HCEC 1CT (cell line): ENCODE results near the gene UROS.

ENCODE experiments used
- DNase-seq: peaks from one replicate; pipeline ENCODE4 v3.0.0-alpha.2; 2017

Gene UROS

DNA sequence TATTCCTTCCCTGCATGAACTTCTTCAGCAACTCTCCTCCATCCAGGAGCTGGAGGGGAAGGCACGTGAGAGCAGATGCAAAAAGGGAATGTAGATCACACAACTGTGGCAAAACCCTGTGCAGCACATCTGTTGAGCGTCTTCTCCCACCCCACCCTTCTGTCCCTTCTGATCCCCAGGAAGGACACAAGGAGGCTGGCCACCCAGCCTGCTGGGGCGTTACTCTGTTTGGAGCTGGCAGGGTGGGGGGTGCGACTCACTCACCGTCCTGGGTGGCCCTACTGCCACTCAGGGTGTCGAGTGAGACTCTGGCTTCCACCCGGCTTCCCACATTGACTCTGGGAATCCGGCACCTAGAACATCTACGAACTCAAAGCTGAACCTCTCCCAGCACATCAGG, 37.3 kb downstream of the UROS start:
- DNase-seq = no peak

DNA sequence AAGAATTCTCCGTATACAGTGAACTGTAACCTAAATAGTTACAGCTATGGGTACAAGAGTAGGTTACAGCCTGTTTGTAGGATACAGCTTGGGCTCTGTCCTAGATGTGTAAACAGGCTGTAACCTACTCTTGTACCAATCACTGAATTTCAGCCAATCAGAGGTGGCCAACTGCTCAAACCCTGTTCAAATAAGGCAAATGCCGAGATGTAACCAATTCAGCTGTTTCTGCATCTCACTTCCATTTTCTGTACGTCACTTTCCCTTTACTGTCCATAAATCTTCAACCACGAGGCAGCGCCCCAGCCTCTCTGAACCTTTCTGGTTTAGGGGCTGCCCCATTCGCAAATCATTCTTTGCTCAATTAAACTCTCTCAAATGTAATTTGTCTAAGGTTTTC, 39.1 kb downstream of the UROS start:
- DNase-seq = no peak

DNA sequence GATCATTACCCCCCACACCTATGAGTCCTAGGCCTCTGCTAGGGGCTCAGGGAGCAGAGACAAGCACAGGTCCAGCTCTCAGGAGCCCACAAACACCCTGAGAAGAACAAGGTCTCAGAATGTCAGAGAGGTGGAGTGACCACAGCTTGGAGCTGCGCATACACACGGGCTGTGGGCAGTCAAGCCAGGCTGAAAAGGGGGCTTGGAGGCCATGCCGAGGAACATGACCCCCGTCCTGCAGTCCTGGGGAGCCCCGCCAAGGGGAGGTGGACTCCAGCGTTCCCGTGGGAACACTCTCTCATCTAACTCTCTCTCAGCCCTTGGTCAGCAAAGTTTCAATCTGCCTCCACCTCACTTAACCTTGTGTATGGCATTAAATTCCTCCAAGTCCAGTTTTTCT, 39.6 kb downstream of the UROS start:
- DNase-seq = no peak

DNA sequence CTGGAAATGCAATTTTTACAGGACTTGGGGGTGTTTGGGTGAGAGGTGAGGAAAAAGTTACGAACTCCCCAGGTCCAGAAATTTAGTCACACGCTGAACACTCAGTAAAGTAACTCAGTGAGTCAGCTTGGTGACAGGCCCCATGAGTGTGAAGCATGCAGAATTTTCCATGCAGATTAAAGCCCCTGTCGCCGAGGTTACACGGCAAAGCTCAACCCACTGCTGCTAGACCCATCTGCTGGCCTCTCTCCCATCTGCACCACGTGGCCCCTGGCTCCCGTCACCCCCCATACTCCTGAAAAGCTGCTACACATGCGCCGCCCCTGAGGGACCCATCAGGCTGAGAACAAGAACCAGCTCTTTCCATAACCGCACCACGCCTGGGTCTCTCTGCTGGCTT, 40.4 kb downstream of the UROS start:
- no peak for DNase-seq

DNA sequence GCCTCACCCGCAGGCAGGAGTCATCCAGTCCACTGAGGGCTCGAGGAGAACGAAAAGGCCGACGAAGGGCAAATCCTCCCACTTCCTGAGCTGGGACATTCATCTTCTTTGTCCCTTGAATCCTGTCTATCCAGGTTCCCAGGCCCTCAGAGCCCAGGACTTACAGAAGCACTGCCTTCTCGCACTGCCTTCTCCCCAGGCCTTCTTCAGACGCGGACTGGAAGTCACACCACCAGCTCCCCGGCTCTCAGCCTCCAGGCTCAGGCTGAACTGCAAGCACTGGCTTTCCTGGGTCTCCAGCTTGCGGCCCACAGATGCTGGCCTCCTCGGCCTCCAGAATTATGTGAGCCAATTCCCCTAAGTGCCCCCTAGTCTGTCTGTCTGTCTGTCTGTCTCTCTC, 41.0 kb downstream of the UROS start:
- no peak for DNase-seq

DNA sequence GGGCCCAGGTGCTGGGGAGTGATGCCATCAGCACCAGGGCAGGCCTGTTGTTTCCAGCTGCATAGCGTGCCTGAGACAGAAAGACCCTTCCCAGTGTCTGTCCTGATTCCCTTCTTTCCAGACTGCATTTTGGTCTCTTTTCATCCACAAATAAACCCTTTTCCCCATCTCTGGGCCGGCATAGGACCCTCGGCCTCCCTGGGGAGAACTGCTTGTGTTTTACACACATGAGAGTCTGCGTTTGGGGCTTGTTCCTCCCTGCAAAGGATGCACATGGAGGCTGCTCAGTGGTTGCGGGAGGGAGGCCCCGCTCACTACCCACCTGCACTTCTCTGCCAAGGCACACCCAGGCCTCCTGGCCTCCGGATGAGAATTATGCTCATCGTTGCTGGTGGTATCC, 41.7 kb downstream of the UROS start:
- no peak for DNase-seq

DNA sequence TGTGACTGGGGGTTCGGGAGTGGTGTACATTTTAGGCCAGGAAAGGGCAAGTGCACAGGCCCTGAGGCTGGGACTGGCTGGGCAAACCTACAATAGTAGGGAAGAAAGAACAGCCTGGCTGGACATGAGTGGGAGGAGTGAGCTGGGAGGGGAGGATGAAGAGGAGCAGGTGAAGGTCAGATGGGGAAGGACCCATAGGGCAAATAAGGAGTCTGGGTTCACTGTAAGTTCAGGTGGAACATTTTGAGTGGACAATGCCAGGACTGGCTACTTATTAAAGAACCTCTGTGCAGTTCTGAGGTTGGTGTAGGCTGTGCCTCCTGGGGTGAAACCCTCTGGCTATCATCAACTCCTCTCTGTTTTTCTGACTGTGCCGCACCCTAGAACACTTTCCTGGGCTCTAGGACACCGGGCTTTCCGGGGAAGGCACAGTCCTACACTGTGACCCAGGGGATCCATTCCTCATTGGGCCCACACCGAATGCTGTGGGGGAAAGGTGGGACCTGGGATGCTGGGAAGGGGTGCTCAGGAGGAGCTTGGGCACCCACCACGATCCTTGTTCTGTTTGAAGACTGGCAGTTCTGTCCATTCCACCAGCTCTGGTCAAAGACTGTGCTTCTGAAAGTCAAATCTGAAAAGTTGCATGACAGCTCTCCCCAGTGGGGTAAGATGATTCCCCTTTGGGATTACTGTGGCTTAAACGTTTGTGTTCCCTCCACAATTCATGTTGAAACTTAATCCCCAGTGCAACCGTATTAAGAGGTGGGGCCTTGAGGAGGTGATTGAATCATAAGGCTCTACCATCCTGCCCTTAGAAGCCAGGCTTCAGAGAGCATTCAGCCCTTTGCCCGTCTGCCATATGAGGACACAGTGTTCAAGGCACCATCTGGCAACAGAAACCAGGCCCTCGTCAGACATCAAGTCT, 43.4 kb downstream of the UROS start:
- no peak for DNase-seq

DNA sequence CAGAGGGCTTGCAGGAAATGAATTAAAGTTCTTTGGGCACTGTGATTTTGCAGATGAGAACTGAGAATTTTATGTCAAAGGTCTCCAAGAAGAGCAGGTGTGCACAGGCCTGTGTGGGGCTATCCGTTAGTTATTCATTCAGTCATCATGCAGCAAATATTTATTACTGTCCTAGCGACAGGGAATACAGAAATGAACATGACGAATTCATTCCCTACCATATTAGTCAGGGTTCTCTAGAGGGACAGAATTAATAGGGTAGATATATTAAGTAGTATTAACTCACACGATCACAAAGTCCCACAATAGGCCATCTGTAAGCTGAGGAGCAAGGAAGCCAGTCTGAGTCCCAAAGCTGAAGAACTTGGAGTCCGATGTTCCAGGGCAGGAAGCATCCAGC, 44.5 kb downstream of the UROS start:
- no peak for DNase-seq

DNA sequence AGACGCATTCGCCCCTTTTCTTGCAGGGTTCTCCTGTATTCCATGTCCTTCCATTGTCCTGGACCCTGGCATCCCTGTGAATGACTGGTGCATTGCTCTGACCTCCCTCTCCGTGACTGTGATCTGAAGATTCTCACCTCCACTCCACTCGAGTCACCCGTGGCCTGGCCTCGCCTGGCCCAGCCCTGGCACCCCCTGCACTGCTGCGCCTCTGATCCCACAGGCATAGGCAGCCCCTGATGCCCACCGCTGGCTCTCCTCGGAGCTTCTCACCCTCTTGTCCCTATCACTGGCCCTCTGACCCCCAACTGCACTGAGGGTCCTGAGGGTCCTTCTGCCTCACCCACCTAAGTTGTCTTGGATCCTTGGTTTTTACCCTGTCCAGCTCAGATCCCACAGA, 45.3 kb downstream of the UROS start:
- no peak for DNase-seq

DNA sequence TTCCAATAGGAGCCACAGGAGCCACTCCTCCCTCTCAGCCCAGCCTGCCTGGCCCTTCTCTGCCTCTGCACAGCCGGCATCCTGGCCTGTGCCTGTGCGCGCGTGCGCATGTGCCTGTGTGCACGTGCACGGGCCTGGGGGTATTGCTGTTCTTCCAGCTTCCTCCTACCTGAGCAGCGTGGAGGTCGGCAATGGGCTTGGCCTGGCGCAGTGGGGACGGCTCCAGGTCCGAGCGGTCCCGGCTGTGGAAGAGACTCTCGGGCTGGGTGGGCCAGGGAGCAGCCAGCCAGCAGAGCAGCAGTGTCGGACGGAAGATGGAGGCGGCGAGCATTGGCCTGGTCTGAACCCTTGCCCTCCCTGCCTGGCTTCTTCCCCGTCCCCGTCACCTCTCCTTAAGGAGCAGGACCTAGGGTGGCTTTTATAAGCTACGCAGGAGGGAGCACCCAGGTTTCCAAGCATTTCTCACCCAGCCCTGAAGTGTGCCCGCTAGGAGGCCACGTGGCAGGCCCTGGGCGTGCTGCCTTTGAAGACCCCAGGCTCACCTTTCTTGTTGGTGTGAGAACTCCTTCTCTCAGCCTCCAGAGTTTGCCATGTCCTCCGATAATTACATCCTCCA, 47.5 kb downstream of the UROS start, which contains the start of gene MMP21:
TSS of gene MMP21 (minus strand) at position 331 of the 616 bp plus-strand sequence. CDS start at position 331, 0 bp downstream.
- DNase-seq = no peak

DNA sequence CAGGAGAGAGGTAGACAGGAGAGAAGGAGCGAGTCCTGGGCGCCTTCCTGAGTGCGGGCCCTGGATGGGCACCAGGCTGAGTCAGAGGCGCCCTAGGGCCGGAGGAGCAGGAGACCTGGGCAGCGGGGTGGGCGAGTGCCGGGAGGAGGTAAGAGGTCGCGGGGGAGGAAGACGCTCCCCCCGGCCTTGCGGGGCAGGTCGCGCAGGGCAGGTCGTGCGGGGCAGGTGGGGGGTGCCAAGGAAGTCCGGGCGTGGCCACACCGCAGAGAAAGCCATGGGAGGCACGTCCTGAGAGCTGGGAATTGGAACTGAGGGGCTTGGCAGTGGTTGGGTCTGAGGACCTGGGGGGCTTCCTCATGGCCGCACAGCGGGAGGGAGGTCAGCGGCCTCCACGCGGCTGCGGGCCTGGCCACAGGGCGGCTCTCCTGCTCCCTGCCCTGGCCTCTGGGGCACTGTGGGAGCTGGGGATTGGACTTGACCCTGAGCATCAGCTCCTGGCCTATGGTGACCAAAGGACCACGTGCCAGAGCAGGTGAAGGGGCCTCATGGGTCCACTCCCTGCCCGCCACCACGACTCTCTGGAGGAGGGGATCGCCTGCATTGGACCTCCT, 48.4 kb downstream of the UROS start:
- no peak for DNase-seq

DNA sequence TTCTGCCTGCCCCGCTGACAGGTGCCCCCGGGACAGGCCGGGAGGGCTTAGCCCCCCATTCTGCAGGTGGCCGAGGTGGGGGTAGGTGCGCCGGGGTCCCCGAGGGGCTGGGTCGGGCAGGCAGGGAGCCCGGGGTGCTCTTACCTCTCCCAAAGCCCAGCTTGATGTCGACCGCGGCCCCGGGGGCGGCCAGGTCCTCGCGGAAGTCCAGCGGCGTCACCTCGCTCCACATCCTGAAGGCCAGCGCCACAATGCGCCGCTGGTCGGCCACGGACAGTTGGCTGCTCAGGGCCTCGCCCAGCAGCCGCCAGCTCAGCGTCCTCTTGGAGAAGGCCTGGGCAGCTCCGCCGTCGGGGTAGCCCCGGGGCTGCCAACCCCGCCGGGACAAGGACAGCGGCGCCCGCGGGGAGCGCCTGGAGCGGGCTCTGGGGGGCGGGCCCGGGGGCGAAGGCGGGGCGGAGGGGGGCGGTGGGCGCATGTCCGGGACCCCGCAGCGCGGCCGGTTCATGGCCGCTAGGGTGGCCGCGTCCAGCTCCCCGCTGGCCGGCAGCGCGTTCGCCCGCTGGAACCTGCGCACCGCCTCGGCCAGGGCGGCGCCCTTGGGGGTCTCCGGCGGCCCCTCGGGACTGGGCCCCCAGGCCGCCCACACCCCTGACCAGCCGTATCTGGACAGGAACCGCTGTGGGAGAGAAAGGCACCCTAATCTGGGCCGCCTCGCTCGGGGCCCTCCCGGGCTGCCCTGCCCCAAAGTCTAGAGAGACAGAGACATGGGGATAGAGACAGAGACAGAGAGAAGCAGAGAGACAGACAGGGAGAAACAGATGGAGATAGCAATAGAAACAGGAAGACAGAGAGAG, 49.1 kb downstream of the UROS start:
- DNase-seq = no peak

DNA sequence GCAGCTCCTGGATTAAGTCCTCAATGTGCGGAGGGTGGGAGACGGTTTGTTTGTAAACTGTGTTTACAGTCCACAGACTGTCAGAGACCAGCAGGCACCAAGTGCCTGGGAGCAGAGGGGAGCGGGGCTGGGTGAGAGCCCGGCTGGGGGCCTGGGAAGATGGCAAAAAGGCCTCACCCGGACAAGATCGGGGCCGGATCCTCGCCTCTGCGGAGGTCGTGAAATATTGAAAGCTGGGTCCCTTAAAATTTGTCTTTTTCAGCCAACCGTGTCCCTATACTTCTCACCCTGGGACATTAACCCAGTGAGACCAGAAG, 50.2 kb downstream of the UROS start:
- DNase-seq = no peak

DNA sequence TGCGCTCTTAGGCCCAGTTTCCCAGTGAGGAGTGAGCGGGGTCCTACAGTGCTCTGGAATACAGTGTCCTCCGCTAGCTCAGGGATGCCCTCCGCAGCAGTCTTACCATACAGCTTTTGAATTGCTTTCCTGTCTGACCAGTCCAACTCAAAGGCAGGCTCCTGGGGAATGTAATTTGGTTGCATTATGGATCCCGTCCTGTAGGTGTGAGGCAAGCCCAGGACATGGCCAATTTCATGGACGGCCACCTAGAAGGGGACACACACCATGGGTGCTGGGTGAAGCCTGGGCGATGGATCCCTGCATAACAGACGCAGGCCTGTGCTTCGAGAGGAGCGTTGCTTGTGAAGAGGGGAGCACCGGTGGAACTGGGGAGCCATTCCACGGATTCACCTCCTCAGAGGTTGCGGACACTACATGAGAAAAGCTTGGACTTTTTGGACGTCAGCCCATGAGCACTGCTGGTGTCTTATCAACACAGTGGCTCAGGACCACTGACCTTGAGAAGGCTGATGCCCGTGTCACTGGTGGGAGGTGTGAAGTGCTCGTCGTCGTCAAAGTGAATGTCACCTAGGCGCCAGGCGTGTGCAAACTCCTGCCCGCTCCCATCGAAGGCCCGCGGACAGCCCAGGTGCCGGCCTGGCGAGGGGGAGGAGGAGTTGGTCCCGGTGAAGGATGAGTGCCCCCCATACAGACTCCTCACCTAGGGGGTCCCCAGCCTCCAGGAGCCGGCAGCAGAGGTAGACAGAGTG, 50.8 kb downstream of the UROS start:
- DNase-seq = no peak

DNA sequence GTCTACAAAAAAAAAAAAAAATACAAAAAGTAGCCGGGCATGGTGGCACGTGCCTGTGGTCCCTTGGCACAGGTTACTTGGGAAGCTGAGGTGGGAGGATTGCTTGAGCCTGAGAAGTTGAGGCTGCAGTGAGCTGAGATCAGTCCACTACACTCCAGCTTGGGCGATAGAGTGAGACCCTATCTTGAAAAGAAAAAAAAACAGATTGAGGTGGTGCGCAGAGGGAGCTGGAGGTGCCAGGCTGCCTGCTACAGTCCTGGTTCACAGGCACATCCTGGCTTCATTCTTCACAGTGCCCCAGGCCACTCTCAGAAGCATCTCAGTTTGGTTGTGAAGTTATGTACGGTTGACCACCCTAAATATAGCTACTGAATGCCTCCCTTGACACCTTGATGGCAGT, 52.2 kb downstream of the UROS start:
- DNase-seq = no peak

DNA sequence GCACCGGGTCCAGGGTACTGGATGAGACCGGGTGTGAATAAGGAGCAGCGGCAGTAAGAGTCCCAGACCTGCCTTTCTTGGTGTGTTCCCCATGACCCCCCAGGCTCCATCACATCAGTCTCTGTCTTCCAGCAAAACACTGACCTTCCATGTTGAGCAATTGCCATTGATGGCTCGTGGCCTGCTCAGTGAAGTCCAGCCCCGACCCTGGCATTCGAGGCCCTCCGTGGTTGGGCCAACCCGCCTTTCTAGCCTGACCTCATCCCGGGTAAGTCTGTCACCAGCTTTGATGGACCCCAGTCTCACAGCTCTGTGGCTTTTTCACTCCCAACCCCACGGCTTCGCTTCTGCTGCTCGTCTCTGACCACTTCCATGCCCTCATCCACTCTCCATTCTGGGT, 53.9 kb downstream of the UROS start:
- DNase-seq = no peak

DNA sequence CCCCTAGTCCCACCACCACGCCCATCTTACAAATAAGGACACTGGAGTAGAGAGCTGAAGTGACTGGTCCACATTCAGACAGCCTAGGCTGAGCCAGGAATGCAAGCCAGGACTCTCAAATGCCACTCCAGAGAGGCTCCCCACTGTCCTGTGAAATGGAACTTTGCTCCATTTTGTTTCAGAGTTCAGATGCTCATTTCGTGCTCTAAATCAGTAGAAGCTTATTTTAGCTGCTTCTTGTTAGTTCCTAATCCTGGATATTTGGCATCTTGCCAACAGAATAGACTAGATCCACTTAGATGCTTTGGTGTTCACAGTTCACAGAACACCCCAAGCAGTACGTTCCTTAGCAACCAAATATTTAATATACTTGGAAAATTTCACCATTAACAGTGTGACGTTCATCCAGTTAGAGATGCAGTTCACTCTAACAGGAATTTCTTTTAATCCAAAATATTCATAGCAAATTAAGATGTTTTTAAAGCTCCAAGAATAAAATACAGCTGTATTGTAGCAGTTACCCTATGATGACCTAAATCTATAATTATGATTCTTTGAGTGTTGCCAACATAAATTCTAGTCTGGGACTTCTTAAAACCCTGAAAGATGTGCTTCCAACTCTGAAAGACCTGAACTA, 54.7 kb downstream of the UROS start:
- DNase-seq = no peak

DNA sequence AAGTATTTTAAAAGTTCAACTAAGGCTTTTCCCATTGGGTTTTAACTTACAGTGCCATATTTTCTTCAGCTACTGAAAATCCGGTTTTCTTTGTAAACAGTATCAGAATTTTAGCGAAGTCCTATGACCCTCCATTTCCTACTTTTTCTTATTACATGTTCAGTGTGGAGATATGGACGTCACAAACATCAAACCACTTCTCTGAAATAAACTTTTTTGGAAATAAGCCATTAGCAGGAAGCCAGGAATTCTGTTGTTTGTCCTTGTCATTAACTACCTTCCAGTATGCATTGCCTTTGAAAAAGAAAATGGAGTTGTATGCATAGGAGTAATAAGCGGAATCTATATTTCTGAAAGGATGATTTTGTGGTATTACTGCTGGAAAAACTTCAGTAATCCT, 56.5 kb downstream of the UROS start:
- DNase-seq = no peak

DNA sequence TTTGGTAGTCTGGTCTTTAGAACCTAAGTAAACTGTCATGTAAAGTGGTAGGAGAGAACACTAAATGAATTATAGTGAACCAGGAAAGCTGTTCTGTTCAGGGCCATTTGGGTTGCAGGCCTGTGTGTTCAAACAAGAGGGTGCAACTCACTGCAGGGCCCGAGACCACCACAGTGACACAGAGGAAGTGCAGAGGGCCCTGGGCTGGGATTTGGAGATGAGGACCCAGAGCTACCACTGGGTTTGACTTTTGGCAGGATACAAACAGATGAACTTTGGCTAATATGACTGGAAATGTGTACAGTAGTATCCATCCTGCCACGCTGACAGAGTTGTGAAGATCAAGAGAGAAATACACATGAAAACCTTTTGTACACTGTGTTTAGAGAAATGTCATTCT, 57.2 kb downstream of the UROS start:
- no peak for DNase-seq

DNA sequence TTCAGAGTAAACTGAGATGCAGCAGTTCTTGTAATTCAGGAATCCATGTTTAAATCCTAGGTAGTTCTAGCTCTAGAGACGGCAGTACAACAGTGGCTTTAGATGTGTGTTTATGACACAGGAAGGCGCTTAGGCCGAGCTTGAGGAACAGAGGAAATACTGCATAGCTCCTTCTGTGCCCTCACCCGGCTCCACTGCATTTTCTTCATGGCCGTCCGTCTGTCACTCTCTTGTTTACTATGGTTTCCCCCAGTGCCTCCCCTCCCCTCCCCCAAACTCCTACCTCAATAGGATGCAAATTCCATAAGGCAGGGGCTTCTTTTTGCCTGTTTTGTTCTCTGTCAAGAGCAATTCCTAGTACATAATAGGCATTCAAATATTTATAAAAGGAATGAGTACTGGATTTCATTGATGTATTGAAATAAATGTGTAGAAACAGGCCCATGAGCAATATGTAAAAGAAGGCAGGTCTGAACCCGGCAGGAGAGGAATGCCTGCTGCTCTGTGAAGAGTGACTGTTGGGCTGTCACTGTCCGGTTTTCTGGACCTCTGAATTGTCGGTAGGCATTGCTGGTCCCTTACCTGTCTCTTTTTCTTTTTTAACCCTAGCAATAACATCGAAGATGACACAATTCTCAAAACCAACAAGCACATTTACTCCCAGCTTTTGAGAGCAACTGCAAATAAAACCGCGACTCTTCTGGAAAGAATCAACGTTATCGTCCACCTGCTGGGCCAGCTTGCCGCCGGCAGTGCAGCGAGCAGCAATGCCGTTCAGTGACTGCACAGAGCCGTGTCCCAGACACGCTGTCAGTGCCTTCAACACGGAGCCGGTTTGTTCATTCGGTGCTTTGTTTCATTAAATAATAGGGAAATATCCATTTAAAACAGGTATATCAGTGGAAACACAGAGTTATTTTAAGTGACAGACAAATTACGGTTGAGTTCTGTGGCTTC, 60.1 kb downstream of the UROS start:
- no peak for DNase-seq

DNA sequence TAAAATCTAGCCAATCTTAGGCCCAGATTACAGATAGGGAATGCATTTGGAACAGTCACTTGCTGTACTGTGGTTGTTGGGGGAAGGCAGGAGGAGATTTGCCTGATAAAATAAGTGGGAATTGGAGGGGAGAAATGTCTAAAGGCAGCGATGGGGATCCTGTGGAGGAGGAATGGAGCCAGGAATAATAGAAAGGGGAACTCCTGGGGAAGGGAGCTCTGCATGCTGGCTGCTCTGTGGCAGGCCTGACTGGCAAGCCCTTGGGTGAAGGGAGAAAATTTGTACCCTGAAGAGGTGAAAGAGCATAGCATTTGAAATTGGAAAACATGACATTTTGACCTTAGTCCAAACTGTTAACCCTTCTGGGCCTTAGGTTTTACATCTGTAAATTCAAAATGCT, 61.1 kb downstream of the UROS start:
- DNase-seq = no peak
